ENCODE data around the gene HNRNPF.

- TF ChIP-seq ZNF785 (tag by site-specific recombination; IDR thresholded peaks at IDR 0.05): no peak
- no peak; the same call in 1 of the 2 replicates for TF ChIP-seq ZNF768 (tag by site-specific recombination; IDR thresholded peaks at IDR 0.05)
- no peak for TF ChIP-seq ZNF549 (tag by site-specific recombination; IDR thresholded peaks at IDR 0.05)
Measured at GRCh38 chr10:43420369-43421200, 11.6 kb upstream of the HNRNPF start.

All from HEK293 (cell line).